HepG2 (cell line): ENCODE data around the gene FTL. TPM values are rescaled to one million over a fixed set of nuclear protein-coding genes. Genes with fewer than 3 reads are reported as not detected.

Experiments
- ARID2 ChIP-seq: sonication (generic); formaldehyde crosslinking; IDR thresholded peaks from 2 replicates; pipeline ENCODE4 v1.8.1; 2022; ENCODE audit warnings: mild to moderate bottlenecking, missing genetic modification reagents, borderline replicate concordance
- FOXK1 ChIP-seq: sonication (generic); formaldehyde crosslinking; IDR thresholded peaks from 2 replicates; pipeline ENCODE4 v1.4.0; 2020; ENCODE audit warnings: low read depth, missing genetic modification reagents, borderline replicate concordance
- HBP1 ChIP-seq: IDR thresholded peaks from 2 replicates; pipeline ENCODE4 v1.6.1; 2016; ENCODE audit warnings: low read depth, control low read depth
- HNRNPH1 ChIP-seq: fragments of 200-400 bp; formaldehyde crosslinking; optimal IDR thresholded peaks from 2 replicates; pipeline ENCODE3; 2017; ENCODE audit warnings: mild to moderate bottlenecking, low read depth, low read length
- KDM1A ChIP-seq: IDR thresholded peaks from 2 replicates; pipeline ENCODE4 v1.6.1; 2016; ENCODE audit warnings: missing compliant biosample characterization
- KDM6A ChIP-seq: IDR thresholded peaks from 2 replicates; pipeline ENCODE4 v1.6.1; 2016; ENCODE audit warnings: low read depth
- PTBP1 ChIP-seq: fragments of 200-400 bp; formaldehyde crosslinking; IDR thresholded peaks from 2 replicates; pipeline ENCODE4 v1.6.1; 2018; ENCODE audit warnings: low read length, low read depth; ENCODE audit not compliant: poor library complexity, severe bottlenecking
- SALL2 ChIP-seq: sonication (generic); formaldehyde crosslinking; IDR thresholded peaks from 2 replicates; pipeline ENCODE4 v1.8.1; 2023; ENCODE audit warnings: mild to moderate bottlenecking, missing genetic modification reagents, inconsistent platforms
- SMAD1 ChIP-seq: sonication (generic); formaldehyde crosslinking; IDR thresholded peaks from 2 replicates; pipeline ENCODE4 v1.4.0; 2020; ENCODE audit warnings: missing genetic modification reagents, low read depth, mild to moderate bottlenecking, borderline replicate concordance
- TRAFD1 ChIP-seq: sonication (generic); formaldehyde crosslinking; IDR thresholded peaks from 2 replicates; pipeline ENCODE4 v1.5.1; 2020; ENCODE audit warnings: missing genetic modification reagents, mild to moderate bottlenecking, borderline replicate concordance
- ZBTB2 ChIP-seq: sonication (generic); formaldehyde crosslinking; IDR thresholded peaks from 2 replicates; pipeline ENCODE4 v1.8.0; 2022; ENCODE audit warnings: low read depth, missing genetic modification reagents
- ZBTB34 ChIP-seq: sonication (generic); formaldehyde crosslinking; IDR thresholded peaks from 2 replicates; pipeline ENCODE4 v1.8.0; 2022; ENCODE audit warnings: mild to moderate bottlenecking, missing genetic modification reagents
- ZC3H4 ChIP-seq: sonication (generic); formaldehyde crosslinking; IDR thresholded peaks from 2 replicates; pipeline ENCODE4 v1.4.0; 2020; ENCODE audit warnings: missing genetic modification reagents, borderline replicate concordance
- ZFX ChIP-seq: sonication (generic); formaldehyde crosslinking; IDR thresholded peaks from 2 replicates; pipeline ENCODE4 v1.4.0; 2020; ENCODE audit warnings: mild to moderate bottlenecking, low read depth, missing genetic modification reagents, moderate library complexity
- ZFY ChIP-seq: sonication (generic); formaldehyde crosslinking; IDR thresholded peaks from 2 replicates; pipeline ENCODE4 v1.4.0; 2020; ENCODE audit warnings: missing genetic modification reagents
- ZNF276 ChIP-seq: sonication (generic); formaldehyde crosslinking; IDR thresholded peaks from 2 replicates; pipeline ENCODE4 v1.4.0; 2020; ENCODE audit warnings: mild to moderate bottlenecking, low read depth, missing genetic modification reagents
- ZNF430 ChIP-seq: sonication (generic); formaldehyde crosslinking; IDR thresholded peaks from 2 replicates; pipeline ENCODE4 v1.9.0; 2021; ENCODE audit warnings: mild to moderate bottlenecking, missing genetic modification reagents
- ZNF512 ChIP-seq: sonication (generic); formaldehyde crosslinking; IDR thresholded peaks from 2 replicates; pipeline ENCODE4 v1.4.0; 2020; ENCODE audit warnings: mild to moderate bottlenecking, missing genetic modification reagents
- polyA plus RNA-seq, 8 experiments: library from polyadenylated mRNA; depleted of rRNA in 3 of 8; stranded (reverse) in 7 of 8; unstranded in 1 of 8; fragments of >200 nt; fragmentation: Illumina TruSeq in 4 of 8; extraction: Trizol in 4 of 8; gene quantifications; 2 replicates each; pipeline versions ENCODE4 v1.2.1 to v1.2.3, GENCODE V29; 2011 to 2016; ENCODE audit warnings: low read depth in 4 of 8, missing spikeins in 1 of 8, mixed read lengths in 1 of 8; ENCODE audit not compliant: insufficient read depth in 1 of 8
- total RNA-seq, 5 experiments: library from RNA; depleted of rRNA; stranded (reverse); fragments of >200 nt; fragmentation: Illumina TruSeq; extraction: Trizol; gene quantifications; 2 replicates each; pipeline ENCODE4 v1.2.3, GENCODE V29; 2016; ENCODE audit warnings: low read depth in 1 of 5

FTL gene
- total and polyA plus RNA-seq, 2 of the 13 experiments (the other 11 are each of a cell fraction or from before 2014, with no cell fraction given), result 2,721 to 8,800 TPM

GRCh38 chr19:48965040-48965805 lies at the start of gene FTL (continued):
- TF ChIP-seq ZBTB34 (CRISPR knock-in tag) (no peak; the same call in 1 of the 2 replicates), ZBTB2 (CRISPR knock-in tag) (peak; percentile 34), ZNF430 (CRISPR knock-in tag) (peak; percentile 44; the same call in 1 of the 2 replicates), ZFY (peak; percentile 41; the same call in 1 of the 2 replicates), ARID2 (CRISPR knock-in tag) (peak; percentile 34; the same call in 1 of the 2 replicates), PTBP1 (no peak), SMAD1 (CRISPR knock-in tag) (peak; percentile 33; the same call in 1 of the 2 replicates), ZNF276 (CRISPR knock-in tag) (peak; percentile 86; the same call in 1 of the 2 replicates), ZNF512 (CRISPR knock-in tag) (no peak), TRAFD1 (CRISPR knock-in tag) (0 out of 2 replicates have a peak, but pooled peaks have one; percentile 90), HBP1 (peak; percentile 96), FOXK1 (CRISPR knock-in tag) (peak; percentile 76; the same call in 1 of the 2 replicates), ZFX (peak; percentile 74; the same call in 1 of the 2 replicates), SALL2 (CRISPR knock-in tag) (peak; percentile 93), KDM1A (CRISPR knock-in tag) (no peak), ZC3H4 (peak; percentile 74; the same call in 1 of the 2 replicates), HNRNPH1 (no peak), KDM6A (CRISPR knock-in tag) (no peak)
